Cardiac septum (tissue), 1 donor: Measurements from ENCODE around the gene ABCA12. TPM values are rescaled to one million over a fixed set of nuclear protein-coding genes. Genes with fewer than 3 reads are reported as not detected.

ENCODE experiments used
- DNase-seq: peaks from one replicate; pipeline ENCODE4 v3.0.0-alpha.2; 2020; ENCODE audit warnings: low spot score
- intact Hi-C: fragments of 100-400 bp; cut with DNase I; formaldehyde crosslinking; loops from one replicate; pipeline ENCODE4 v1.14.0; 2022
- total RNA-seq: library from RNA; stranded (reverse); fragmentation: NEBNext Ultra II Directional; extraction: Animal tissue kit (Norgen Biotek cat#: 25700); gene quantifications from one replicate; pipeline ENCODE4 v1.2.1, GENCODE V29; 2021
- donor health status: DM: no; HTN: no; CAD: no.

Gene ABCA12
- total RNA-seq, 1 donor from 2014 or later, result not detected

DNA sequence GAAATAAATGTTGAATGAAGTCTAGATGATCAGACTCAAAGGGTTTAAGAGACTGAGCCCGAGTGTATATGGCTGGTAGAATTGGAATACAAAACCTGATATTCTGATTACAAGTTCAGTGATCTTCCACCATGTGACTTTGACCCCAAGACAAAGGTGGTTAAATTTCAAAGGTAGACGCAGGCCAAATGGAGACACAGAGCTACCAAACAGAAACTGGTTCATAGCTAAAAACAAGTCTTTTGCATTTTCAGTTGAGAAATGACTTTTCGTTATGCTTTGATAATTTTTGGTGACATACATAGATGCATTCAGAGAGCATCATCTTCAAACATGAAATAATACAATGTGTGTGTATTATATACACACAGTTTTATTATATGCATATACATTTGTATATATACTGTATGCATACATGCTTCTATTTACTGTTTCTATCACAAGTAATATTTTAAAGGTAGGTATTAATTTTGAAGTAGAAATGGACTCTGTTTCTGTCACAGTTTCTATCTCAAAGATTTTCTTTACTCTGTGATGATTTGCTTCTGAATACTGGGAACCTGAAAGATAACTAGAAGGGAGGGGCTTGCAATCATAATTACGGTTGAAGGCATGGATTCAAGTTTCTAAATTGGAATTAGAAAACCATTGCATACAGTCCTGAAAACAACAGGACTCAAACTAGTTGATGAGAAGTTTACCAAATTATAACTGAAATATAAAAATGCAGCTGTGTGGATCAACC lies 142.3 kb downstream of the ABCA12 start:
- intact Hi-C loops, result no loop called here

DNA sequence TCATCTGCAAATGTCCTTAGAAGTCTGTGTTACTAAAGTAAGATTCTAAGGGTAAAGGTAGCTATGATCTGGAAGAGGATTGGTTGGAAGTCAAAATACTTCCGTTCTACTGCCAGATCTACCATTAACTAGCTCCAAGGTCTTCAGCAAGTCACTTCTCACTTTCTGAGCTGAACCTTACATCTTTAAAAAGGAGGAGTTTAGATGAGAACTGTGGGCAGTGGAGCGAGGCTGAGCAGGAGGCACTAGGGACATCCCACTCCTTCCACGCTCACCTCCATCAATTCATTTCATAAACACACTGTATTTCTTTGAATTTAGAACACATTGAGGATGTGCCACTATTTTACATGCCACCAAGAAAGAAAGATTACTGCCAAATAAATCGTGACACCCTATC lies 143.0 kb downstream of the ABCA12 start:
- intact Hi-C loops, result no loop called here
- no peak for DNase-seq

More for the DNA sequence above, 142.3 kb downstream of the ABCA12 start:
- DNase-seq, result no peak

DNA sequence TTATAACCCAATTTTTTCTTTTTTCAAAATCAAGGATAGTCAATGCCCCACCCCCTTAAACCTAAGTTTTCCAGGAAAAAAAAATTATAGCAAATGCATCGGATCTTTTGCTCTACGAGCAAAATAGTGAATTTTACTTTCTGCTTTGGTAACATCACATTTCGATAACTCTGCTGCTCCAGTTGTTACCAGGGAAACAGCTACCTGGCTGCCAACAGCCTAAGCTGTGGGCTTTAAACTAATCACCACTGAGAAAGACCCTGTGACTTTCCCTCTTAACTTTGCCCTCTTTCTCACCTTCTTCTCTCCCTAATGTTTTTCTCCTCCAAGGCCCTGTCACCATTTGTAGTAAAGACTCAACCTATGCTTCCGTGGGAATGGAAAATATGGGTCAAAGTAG lies 145.5 kb downstream of the ABCA12 start:
- intact Hi-C loops, result no loop called here
- no peak for DNase-seq

GRCh38 chr2:214989187-214989586 lies 149.2 kb downstream of the ABCA12 start:
- no peak for DNase-seq
- intact Hi-C loops, result no loop called here

- intact Hi-C loops, result no loop called here
- no peak for DNase-seq
Measured at GRCh38 chr2:214987261-214987660, 151.2 kb downstream of the ABCA12 start.

GRCh38 chr2:214985619-214986018 lies 152.8 kb downstream of the ABCA12 start:
- no peak for DNase-seq
- intact Hi-C loops, result no loop called here

DNA sequence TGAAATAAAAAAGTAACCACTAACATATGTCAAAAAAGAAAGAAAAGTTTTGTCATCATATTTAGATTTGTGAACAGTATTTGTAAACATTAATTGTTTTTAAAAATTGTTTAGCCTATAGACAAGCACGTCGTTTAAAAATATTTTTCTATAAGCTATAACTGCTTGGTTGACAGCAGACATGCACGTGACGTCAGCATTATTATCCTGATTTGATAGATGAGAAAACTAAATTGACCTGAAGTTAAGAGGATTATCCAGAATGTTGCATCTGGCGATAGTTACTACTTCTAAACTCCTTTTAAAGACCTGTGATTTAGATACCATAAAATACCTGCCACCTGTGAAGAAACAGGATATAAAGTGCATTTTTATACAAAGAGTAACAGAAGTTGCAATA lies 172.0 kb downstream of the ABCA12 start:
- intact Hi-C loops, result loop anchor here (10.0 kb wide), 1 partner anchor 298 kb away; no protein-coding TSS in a partner anchor
- DNase-seq, result no peak

- DNase-seq, result no peak
- intact Hi-C loops, result loop anchor here (10.0 kb wide), 1 partner anchor 304 kb away; no protein-coding TSS in a partner anchor
Measured at GRCh38 chr2:214960677-214961076, 177.7 kb downstream of the ABCA12 start.

DNA sequence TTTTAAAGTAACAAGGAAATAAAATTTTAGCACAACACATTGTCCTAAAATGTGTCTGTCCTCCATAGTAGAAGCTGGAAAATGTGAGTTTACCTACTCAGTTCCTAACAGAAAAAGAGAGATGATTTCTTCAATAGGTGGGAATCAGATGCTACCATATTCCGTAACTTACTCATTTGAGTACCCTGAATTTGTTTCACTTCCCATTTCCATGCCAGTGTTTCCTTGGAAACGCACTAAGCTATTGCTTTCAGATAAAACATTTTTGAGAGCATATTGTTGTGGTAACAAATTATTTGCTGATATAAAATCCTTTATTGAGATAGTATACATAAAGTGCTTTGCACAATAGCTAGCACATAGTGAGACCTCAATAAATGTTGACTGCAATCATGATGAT lies 191.5 kb downstream of the ABCA12 start:
- no peak for DNase-seq
- intact Hi-C loops, result no loop called here

DNA sequence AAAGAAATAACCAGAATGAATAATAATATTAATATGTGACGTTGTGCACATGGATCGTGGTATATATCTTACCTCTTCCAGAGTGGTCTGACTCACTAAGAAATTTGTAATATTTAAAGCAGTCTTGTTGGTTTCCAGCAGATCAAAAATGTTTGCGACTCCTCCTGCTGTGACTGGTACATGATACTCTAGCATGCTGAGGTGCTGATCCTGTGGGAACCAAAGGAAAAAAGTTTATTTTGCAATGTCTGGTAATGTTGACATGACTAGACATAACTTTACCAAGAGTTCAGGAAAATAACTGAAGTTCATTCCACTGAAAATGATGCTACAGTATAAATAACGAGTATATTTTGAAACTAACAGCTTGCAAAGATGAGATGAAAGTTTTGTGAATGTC lies 204.4 kb downstream of the ABCA12 start:
- intact Hi-C loops, result no loop called here
- DNase-seq, result no peak

DNA sequence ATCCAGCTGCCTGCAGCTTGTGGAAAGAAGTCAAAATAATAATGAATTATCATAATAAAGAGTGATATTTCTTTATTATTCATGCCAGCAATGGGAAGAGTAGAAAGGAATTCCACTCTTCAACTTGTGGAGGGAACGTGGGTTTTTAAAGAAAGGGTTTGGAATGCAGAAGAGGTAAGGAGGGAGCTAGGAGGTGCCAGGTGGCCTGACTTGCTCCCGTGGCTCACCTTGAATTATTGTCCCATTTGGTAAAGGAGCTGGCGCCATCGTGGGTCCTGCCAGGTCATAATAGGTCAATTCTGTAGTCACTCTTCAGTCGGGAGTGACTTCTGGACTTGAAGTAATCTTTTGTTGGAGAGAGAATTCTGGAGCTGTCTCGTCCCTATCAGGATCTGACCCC lies 233.8 kb downstream of the ABCA12 start:
- intact Hi-C loops, result no loop called here
- DNase-seq, result no peak

- intact Hi-C loops, result no loop called here
- no peak for DNase-seq
Measured at GRCh38 chr2:214904176-214904575, 234.2 kb downstream of the ABCA12 start.

DNA sequence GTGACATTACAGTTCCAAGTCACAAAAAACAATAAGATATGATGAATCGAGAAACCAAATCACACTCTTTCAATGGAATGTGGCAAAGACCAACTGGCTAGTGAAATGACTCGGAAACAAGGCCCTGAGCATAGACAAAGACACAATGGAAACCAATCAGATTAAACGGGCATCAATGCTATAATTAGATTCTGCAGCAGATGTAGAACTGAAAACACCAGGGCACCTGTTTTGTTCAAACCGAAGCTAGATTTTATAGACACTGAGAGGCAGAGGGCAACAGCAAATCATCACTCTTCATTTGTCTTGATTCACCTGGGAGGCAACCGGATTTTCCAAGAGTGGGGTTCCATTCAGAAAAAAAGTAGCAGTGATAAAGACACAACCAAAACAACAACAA lies 236.1 kb downstream of the ABCA12 start:
- intact Hi-C loops, result no loop called here

DNA sequence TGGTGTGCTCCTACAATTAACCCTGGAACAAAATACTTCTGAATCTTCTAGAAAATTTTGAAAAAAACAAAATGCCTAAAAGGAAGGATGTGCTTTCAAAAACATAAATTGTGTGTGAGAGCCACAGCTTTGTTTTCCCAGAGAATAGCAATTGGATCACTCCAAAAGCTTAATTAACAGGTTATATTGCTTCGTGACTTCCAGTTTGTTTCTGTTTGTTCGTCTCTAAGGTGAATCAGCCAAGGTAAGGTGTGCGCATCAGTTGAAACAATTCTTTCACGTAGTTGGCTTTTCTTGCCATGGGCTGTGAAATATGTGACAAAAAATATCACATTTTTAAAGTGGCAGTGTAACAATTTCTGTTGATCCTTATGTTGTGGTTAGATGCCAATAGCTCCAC lies 238.7 kb downstream of the ABCA12 start:
- intact Hi-C loops, result no loop called here

More for the DNA sequence above, 236.1 kb downstream of the ABCA12 start:
- no peak for DNase-seq

DNA sequence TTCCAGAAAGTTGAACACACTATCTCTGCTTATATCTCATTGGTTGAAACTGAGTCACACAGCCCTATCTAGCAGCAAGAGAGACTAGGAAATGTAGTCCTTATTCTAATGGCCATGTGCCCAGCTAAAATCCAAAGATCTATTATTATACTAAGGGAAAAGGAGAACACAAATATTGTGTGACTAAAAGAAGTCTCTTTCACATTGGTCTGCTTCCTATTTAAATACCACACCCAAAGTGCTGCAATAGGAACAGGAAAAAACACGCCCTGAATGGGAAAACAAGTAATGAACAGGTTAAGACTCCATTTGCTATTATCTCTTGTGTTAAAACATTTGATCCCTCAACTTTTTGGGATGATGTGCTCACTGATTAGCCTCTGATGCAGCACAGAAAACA lies 242.2 kb downstream of the ABCA12 start:
- intact Hi-C loops, result no loop called here
- DNase-seq, result no peak

More for the DNA sequence above, 238.7 kb downstream of the ABCA12 start:
- DNase-seq, result no peak

- intact Hi-C loops, result no loop called here
- no peak for DNase-seq
Measured at GRCh38 chr2:214895469-214895868, 243.0 kb downstream of the ABCA12 start.

DNA sequence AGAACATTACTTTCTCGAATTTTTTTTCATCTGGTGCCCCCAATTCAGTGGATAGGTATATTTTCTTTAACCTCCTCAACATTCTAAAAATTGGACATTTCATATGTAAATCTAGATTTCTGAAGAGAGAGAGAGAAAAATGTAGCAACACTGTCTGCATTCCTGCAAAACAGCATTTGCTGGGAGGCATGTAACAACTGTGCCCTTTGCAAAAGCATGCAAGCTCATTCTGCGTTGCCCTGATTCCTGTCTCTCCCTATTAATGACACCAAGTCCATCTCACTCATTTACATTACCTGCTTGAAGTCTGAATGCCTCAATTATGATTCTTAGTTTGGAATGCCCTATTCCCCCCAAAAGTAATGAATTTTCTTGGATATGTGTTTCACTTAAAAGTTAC lies 249.1 kb downstream of the ABCA12 start:
- intact Hi-C loops, result no loop called here
- no peak for DNase-seq

DNA sequence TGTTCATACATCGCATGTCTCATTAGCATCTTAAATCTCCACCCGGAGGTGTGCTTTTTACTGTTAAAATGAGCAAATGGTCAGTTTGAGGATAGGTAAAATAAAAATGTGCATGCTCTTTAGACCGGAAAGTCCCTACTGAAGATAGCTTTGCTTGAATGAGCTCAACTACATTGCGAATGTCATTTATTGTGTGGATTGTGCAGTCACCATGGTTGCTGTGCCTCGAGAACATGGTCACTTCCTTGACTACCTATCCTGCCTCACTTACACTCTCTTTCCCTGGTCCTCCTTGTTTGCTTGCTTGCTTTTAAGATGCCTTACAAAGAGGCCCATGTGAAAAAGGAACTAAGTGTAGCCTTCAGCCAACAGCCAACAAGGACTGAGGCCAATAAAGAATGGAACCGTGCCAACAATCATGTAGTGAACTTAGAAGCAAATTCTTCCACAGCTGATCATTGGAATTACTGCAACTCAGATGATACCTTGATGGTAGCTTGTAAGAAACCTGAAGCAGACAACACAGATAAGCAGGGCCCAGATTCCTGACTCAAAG lies 256.7 kb downstream of the ABCA12 start:
- intact Hi-C loops, result no loop called here
- no peak for DNase-seq
